GM21381 (cell line): Measurements from ENCODE around the gene CDHR5.

Source experiments
- ATAC-seq: cut with Tn5 transposase; IDR thresholded peaks from one replicate; pipeline ENCODE4 v1.9.1; 2021; ENCODE audit warnings: mild to moderate bottlenecking, moderate library complexity; ENCODE audit not compliant: unreplicated experiment

CDHR5 gene

GRCh38 chr11:646214-646613 is 21.5 kb upstream of the CDHR5 start:
- no peak for ATAC-seq

GRCh38 chr11:645536-645935 is 20.8 kb upstream of the CDHR5 start:
- no peak for ATAC-seq

- ATAC-seq = no peak
Measured at GRCh38 chr11:643849-644738, 19.3 kb upstream of the CDHR5 start.

- ATAC-seq = no peak
Measured at GRCh38 chr11:643366-643765, 18.6 kb upstream of the CDHR5 start.

GRCh38 chr11:641806-642370 is 17.1 kb upstream of the CDHR5 start:
- ATAC-seq = no peak

- ATAC-seq = no peak
Measured at GRCh38 chr11:640021-640706, 15.4 kb upstream of the CDHR5 start.

GRCh38 chr11:639332-639955 is 14.7 kb upstream of the CDHR5 start:
- ATAC-seq = no peak

GRCh38 chr11:638631-639331 is 14.0 kb upstream of the CDHR5 start:
- ATAC-seq = no peak

- ATAC-seq = no peak
Measured at GRCh38 chr11:637593-638521, 13.1 kb upstream of the CDHR5 start.

- no peak for ATAC-seq
Measured at GRCh38 chr11:637333-637592, 12.5 kb upstream of the CDHR5 start.

- no peak for ATAC-seq
Measured at GRCh38 chr11:636511-637332, 12.0 kb upstream of the CDHR5 start, which contains the start of gene DRD4. DRD4 (plus strand) TSS chr11:637269; CDS start chr11:637305, 36 bp downstream.

GRCh38 chr11:635945-636510 is 11.3 kb upstream of the CDHR5 start:
- ATAC-seq = no peak

GRCh38 chr11:630871-631270 is 6.1 kb upstream of the CDHR5 start:
- ATAC-seq = no peak

GRCh38 chr11:629237-629583 is 4.5 kb upstream of the CDHR5 start:
- ATAC-seq = no peak

GRCh38 chr11:628056-628455 is 3.3 kb upstream of the CDHR5 start:
- ATAC-seq = no peak

- ATAC-seq = no peak
Measured at GRCh38 chr11:627308-627576, 2.5 kb upstream of the CDHR5 start.

- ATAC-seq = no peak
Measured at GRCh38 chr11:626475-627307, 1.9 kb upstream of the CDHR5 start, which contains the start of gene SCT. SCT (minus strand) TSS chr11:627181; CDS start chr11:627143, 38 bp downstream.

- no peak for ATAC-seq
Measured at GRCh38 chr11:625636-626268, 997 bp upstream of the CDHR5 start.
